ENCODE results near the gene DNAAF9.

DNA sequence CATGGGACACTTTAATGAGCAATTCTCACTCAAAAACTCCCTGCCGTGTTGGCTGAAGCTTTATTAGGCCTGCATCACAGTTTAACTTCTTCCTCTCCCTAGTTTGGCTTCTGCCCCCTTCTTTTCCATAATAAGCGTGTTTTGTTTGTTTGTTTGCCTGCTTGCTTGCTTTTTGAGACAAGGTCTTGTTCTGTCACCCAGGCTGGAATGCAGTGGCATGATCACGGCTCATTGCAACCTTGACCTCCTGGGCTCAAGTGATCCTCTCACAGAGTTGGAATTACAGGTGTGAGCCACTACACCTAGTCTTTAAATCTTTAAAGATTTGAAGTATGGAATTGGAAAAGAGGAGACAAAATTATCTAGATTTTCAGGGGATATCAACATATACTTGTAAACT lies 25.4 kb upstream of the DNAAF9 start:
- TF ChIP-seq, protein P1, sequence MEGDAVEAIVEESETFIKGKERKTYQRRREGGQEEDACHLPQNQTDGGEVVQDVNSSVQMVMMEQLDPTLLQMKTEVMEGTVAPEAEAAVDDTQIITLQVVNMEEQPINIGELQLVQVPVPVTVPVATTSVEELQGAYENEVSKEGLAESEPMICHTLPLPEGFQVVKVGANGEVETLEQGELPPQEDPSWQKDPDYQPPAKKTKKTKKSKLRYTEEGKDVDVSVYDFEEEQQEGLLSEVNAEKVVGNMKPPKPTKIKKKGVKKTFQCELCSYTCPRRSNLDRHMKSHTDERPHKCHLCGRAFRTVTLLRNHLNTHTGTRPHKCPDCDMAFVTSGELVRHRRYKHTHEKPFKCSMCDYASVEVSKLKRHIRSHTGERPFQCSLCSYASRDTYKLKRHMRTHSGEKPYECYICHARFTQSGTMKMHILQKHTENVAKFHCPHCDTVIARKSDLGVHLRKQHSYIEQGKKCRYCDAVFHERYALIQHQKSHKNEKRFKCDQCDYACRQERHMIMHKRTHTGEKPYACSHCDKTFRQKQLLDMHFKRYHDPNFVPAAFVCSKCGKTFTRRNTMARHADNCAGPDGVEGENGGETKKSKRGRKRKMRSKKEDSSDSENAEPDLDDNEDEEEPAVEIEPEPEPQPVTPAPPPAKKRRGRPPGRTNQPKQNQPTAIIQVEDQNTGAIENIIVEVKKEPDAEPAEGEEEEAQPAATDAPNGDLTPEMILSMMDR (IDR thresholded peaks at IDR 0.05) = no peak
- TF ChIP-seq POLR2A (IDR thresholded peaks at IDR 0.05) (no peak), EP300 (IDR thresholded peaks at IDR 0.05) (no peak)
